Peyer's patch (tissue), 4 donors: ENCODE data around the gene OR1A2.
"Not testable (repeated sequence)": the region's sequence is repeated elsewhere in the genome, so short reads cannot be mapped to it uniquely, and the experiment has no call there.

Experiments used
- CTCF ChIP-seq, 6 experiments: fragments of 450-650 bp in 4 of 6; fragments of 200-600 bp in 2 of 6; sonication (generic) in 1 of 6; IDR thresholded peaks; one replicate each; pipeline ENCODE4 v1.5.1; 2017 to 2019; ENCODE audit warnings: antibody characterized with exemption in 6 of 6, mild to moderate bottlenecking in 3 of 6, moderate library complexity in 1 of 6
- POLR2A ChIP-seq, 2 donors: fragments of 450-650 bp; IDR thresholded peaks; one replicate each; pipeline ENCODE4 v1.5.1; 2017; ENCODE audit warnings: antibody characterized with exemption in 2 of 2, mild to moderate bottlenecking in 2 of 2, moderate library complexity in 2 of 2

DNA sequence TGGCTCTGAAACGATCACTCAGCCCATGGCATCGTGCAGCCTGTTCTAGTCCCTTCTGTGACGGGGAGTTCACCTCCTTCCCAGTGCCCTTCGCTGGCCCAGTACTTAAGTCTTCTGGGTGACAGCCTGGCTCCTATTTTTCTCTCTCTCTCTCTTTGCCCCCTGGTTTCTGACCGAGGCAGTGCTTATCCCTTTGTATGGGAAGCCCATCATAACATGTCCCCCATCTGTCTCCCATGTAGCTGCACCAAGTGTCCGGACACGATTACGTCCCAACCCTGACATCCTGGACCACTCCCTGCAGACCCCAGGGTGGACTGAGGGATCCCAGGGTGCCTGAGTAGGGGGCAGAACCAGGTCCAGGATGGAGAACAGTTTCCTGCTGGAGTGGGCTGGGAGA lies 35.0 kb downstream of the OR1A2 start:
- not testable (repeated sequence) for TF ChIP-seq CTCF, POLR2A (IDR thresholded peaks at IDR 0.05)
